NCI-H2171 (cell line): ENCODE results near the gene ARHGAP35.
"Not testable (repeated sequence)": the region's sequence is repeated elsewhere in the genome, so short reads cannot be mapped to it uniquely, and the experiment has no call there.

Experiments used
- DNase-seq: peaks from one replicate; lab custom pipeline; 2025; lab: John Stamatoyannopoulos, UW

ARHGAP35 gene

GRCh38 chr19:46844067-46844489 lies 16.7 kb upstream of the ARHGAP35 start:
- no peak for DNase-seq

GRCh38 chr19:46845959-46846459 lies 14.8 kb upstream of the ARHGAP35 start:
- no peak for DNase-seq

- no peak for DNase-seq
Measured at GRCh38 chr19:46847528-46847927, 13.3 kb upstream of the ARHGAP35 start.

GRCh38 chr19:46848389-46848788 lies 12.4 kb upstream of the ARHGAP35 start:
- no peak for DNase-seq

- no peak for DNase-seq
Measured at GRCh38 chr19:46849610-46850009, 11.2 kb upstream of the ARHGAP35 start.

GRCh38 chr19:46850228-46851203 lies 10.3 kb upstream of the ARHGAP35 start, which contains the start of gene AP2S1:
Gene AP2S1 (minus strand): TSS chr19:46850846. CDS start chr19:46850766, 80 bp downstream.
- peak; percentile 98 for DNase-seq

GRCh38 chr19:46852830-46853229 lies 8.0 kb upstream of the ARHGAP35 start:
- no peak for DNase-seq

- DNase-seq, result not testable (repeated sequence)
Measured at GRCh38 chr19:46854698-46855097, 6.1 kb upstream of the ARHGAP35 start.

GRCh38 chr19:46856062-46857022 lies 4.5 kb upstream of the ARHGAP35 start:
- DNase-seq, result no peak

GRCh38 chr19:46859637-46860124 lies 1.1 kb upstream of the ARHGAP35 start:
- DNase-seq, result peak; percentile 96

- DNase-seq, result peak; percentile 98
Measured at GRCh38 chr19:46860125-46860845, 512 bp upstream of the ARHGAP35 start.

- no peak for DNase-seq
Measured at GRCh38 chr19:46861691-46862502, 1.1 kb downstream of the ARHGAP35 start.

- no peak for DNase-seq
Measured at GRCh38 chr19:46862503-46862834, 1.7 kb downstream of the ARHGAP35 start.

GRCh38 chr19:46862974-46863632 lies 2.3 kb downstream of the ARHGAP35 start:
- no peak for DNase-seq

GRCh38 chr19:46863818-46864629 lies 3.2 kb downstream of the ARHGAP35 start:
- DNase-seq, result no peak

GRCh38 chr19:46866407-46867136 lies 5.8 kb downstream of the ARHGAP35 start:
- DNase-seq, result no peak

GRCh38 chr19:46867170-46867569 lies 6.4 kb downstream of the ARHGAP35 start:
- no peak for DNase-seq

GRCh38 chr19:46868025-46868802 lies 7.4 kb downstream of the ARHGAP35 start:
- DNase-seq, result no peak
